Right cardiac atrium (tissue), 5 donors: ENCODE data around the gene QRFPR. TPM values are rescaled to one million over a fixed set of nuclear protein-coding genes. Genes with fewer than 3 reads are reported as not detected.
"Not testable (repeated sequence)": the region's sequence is repeated elsewhere in the genome, so short reads cannot be mapped to it uniquely, and the experiment has no call there.

Experiments
- ATAC-seq, 2 donors: fragments of 200-7000 bp; cut with Tn5 transposase; one replicate each; pipeline versions ENCODE4 v1.8.0 to v1.9.1; 2020; ENCODE audit warnings: moderate library complexity in 2 of 2, mild to moderate bottlenecking in 1 of 2
- DNase-seq, 3 donors: peaks; one replicate each; pipeline ENCODE4 v3.0.0-alpha.2; 2020
- H3K27ac ChIP-seq: one replicate; pipeline ENCODE4 v1.5.1; 2013; ENCODE audit warnings: mild to moderate bottlenecking, low read length, control low read depth, moderate library complexity
- H3K27me3 ChIP-seq: one replicate; pipeline ENCODE4 v1.6.1; 2013; ENCODE audit not compliant: control insufficient read depth, insufficient read depth
- H3K4me1 ChIP-seq: one replicate; pipeline ENCODE4 v1.6.1; 2013; ENCODE audit warnings: low read length; ENCODE audit not compliant: control insufficient read depth, insufficient read depth
- H3K4me3 ChIP-seq: one replicate; pipeline ENCODE4 v1.5.1; 2013; ENCODE audit warnings: low read length, control low read depth
- H3K9me3 ChIP-seq: one replicate; pipeline ENCODE4 v1.6.1; 2013; ENCODE audit warnings: low read length; ENCODE audit not compliant: control insufficient read depth
- WGBS: extraction: QIAGEN DNeasy Blood & Tissue Kit; methylation state at CpG from one replicate; pipeline ENCODE4 v1.1.7; 2013; 5-methylcytosine and 5-hydroxymethylcytosine counted together
- intact Hi-C, 4 donors: fragments of 100-400 bp; cut with DNase I; formaldehyde crosslinking; loops; one replicate each; pipeline versions ENCODE4 v1.11.0 to v1.14.0; 2022 to 2023
- polyA plus RNA-seq: library from polyadenylated mRNA; stranded (reverse); fragments of 200-250 nt; gene quantifications from one replicate; pipeline ENCODE4 v1.2.3, GENCODE V29; 2013
- total RNA-seq, 4 donors: library from RNA; stranded (reverse); fragmentation: NEBNext Ultra II Directional; extraction: Animal tissue kit (Norgen Biotek cat#: 25700); gene quantifications; one replicate each; pipeline ENCODE4 v1.2.1, GENCODE V29; 2021
- donor health status: healthy with polysubstance abuse.
- donor health status: DM: no; HTN: yes; CAD: no.
- donor health status: DM: no; HTN: no; CAD: no.
- donor health status: DM: no; HTN: yes; CAD: no; lungs with severe emphysema.
- donor health status: DM: yes; HTN: yes; CAD: no.

The QRFPR gene
- total and polyA plus RNA-seq, 5 donors = 0.48 to 1.7 (median 0.84) TPM

GRCh38 chr4:121340247-121340646 lies 40.6 kb downstream of the QRFPR start:
- intact Hi-C loops = no loop called here
- DNase-seq (no peak), ATAC-seq (no peak)
- H3K9me3 ChIP-seq = no peaks in the 10 kb centered on the region
- 83% methylated on average over 2 of the region's 2 CpGs for WGBS
- no peaks in the 10 kb centered on the region for H3K4me1 ChIP-seq
- no peaks in the 10 kb centered on the region for H3K27me3 ChIP-seq
- no peak overlapping the region for H3K27ac ChIP-seq
- no peak overlapping the region for H3K4me3 ChIP-seq

GRCh38 chr4:121339824-121340223 lies 41.0 kb downstream of the QRFPR start:
- no peaks in the 10 kb centered on the region for H3K27me3 ChIP-seq
- no peak overlapping the region for H3K4me3 ChIP-seq
- 13% methylated on average over 2 of the region's 2 CpGs for WGBS
- DNase-seq (no peak), ATAC-seq (no peak)
- H3K27ac ChIP-seq = no peak overlapping the region
- intact Hi-C loops = no loop called here
- no peaks in the 10 kb centered on the region for H3K9me3 ChIP-seq
- no peaks in the 10 kb centered on the region for H3K4me1 ChIP-seq

- H3K4me1 ChIP-seq = no peaks in the 10 kb centered on the region
- no peaks in the 10 kb centered on the region for H3K9me3 ChIP-seq
- DNase-seq = no peak
- no peak for ATAC-seq
- WGBS = 69% methylated on average over 2 of the region's 2 CpGs
- no peak overlapping the region for H3K27ac ChIP-seq
- no peaks in the 10 kb centered on the region for H3K27me3 ChIP-seq
- H3K4me3 ChIP-seq = no peak overlapping the region
- intact Hi-C loops = no loop called here
These were observed 41.5 kb downstream of the QRFPR start for GRCh38 chr4:121339307-121339706.

DNA sequence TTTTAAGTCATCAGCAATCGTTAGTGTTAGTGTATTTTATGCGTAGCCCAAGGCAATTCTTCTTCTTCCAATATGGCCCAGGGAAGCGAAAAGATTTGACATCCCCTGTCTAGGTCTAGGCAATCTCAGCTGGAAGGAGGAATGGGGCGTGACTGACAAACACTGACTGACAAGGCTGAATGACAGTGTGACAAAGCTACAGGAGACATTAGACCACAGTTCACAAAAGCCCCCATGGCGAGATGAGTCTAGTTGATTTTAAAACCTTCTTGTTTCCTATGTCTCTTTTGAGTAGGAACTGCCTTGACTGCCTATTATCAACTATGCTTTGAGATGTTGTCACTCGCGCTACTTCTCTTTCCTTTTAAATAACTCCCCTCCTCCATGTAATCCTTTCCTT lies 42.3 kb downstream of the QRFPR start:
- DNase-seq (no peak), ATAC-seq (no peak)
- no peak overlapping the region for H3K4me3 ChIP-seq
- H3K27me3 ChIP-seq = no peaks in the 10 kb centered on the region
- H3K27ac ChIP-seq = no peak overlapping the region
- H3K4me1 ChIP-seq = no peaks in the 10 kb centered on the region
- no peaks in the 10 kb centered on the region for H3K9me3 ChIP-seq
- intact Hi-C loops = no loop called here
- 85% methylated on average over 7 of the region's 7 CpGs for WGBS

GRCh38 chr4:121336706-121337105 lies 44.1 kb downstream of the QRFPR start:
- DNase-seq (no peak), ATAC-seq (no peak)
- WGBS = 98% methylated on average over 2 of the region's 2 CpGs
- no peaks in the 10 kb centered on the region for H3K4me1 ChIP-seq
- no peaks in the 10 kb centered on the region for H3K27me3 ChIP-seq
- intact Hi-C loops = no loop called here
- H3K9me3 ChIP-seq = no peaks in the 10 kb centered on the region
- H3K27ac ChIP-seq = no peak overlapping the region
- H3K4me3 ChIP-seq = no peak overlapping the region

- H3K9me3 ChIP-seq = no peaks in the 10 kb centered on the region
- intact Hi-C loops = no loop called here
- no peak for DNase-seq
- H3K27me3 ChIP-seq = no peaks in the 10 kb centered on the region
- H3K4me3 ChIP-seq = no peak overlapping the region
- ATAC-seq = no peak
- 80% methylated on average over 4 of the region's 4 CpGs for WGBS
- H3K4me1 ChIP-seq = no peaks in the 10 kb centered on the region
- no peak overlapping the region for H3K27ac ChIP-seq
These were observed 50.6 kb downstream of the QRFPR start for GRCh38 chr4:121330180-121330665.

DNA sequence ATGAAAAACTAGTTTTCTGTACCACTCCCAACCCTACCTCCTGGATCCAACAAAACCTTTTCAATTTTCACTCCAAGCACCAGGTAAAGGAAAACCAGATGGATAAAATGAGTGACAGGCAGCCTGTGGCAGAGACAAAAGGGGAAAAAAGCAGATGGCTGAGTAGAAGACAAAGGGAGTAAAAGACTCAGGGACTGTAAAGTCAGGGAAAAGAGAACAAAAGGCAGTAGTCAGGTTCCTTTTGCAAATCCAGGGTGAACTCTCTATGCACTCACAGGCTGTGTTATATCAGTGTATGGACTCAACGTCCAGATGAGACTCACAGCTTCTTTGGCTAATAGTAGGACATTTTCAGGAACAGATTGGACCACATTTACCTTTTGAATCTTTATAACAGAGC lies 54.2 kb downstream of the QRFPR start:
- intact Hi-C loops = no loop called here
- no peak overlapping the region for H3K4me3 ChIP-seq
- DNase-seq = no peak
- no peak for ATAC-seq
- H3K27ac ChIP-seq = no peak overlapping the region
- no peaks in the 10 kb centered on the region for H3K9me3 ChIP-seq
- no peaks in the 10 kb centered on the region for H3K27me3 ChIP-seq
- H3K4me1 ChIP-seq = no peaks in the 10 kb centered on the region
- WGBS = 25% methylated on average over 1 of the region's 1 CpG

DNA sequence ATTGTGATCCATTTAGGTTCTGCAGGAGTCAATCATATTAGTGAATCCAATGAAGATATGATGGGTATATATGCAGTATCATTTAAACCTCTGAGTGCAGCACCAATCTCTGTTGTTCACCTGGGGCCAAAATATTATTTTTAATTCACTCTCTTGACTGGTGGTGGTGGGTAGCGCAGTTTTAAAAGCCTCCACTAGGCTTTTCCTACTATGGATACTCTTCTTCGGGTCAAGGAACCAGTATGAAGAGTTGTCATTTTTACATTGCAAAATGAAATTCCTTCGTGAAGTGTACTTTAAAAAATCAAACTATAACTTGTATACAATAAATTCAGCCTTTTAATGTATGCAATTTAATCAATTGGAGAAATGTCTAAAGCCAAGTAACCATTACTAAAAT lies 56.5 kb downstream of the QRFPR start:
- intact Hi-C loops = no loop called here

DNA sequence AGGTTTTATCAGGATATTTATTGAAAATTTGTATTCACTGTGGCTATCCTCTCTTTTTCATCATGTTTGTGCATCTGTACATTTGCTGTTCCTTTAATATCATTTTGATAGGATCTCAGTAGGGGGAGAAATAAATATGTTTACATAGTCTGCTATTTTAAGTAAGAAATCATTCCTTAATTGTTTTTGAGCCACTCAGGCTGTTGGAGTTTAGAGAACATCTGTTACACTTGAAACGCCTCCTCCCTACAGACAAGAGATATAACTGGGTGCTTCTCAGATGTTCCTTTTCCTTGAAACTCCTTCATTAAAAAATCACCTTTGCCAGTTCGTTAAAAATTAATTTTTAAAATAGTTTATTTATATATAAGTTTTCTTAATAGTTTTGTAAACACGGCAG lies 59.4 kb downstream of the QRFPR start:
- 41% methylated on average over 3 of the region's 3 CpGs for WGBS
- DNase-seq (no peak), ATAC-seq (no peak)
- no peaks in the 10 kb centered on the region for H3K9me3 ChIP-seq
- H3K27ac ChIP-seq = no peak overlapping the region
- H3K27me3 ChIP-seq = no peaks in the 10 kb centered on the region
- intact Hi-C loops = no loop called here
- no peak overlapping the region for H3K4me3 ChIP-seq
- H3K4me1 ChIP-seq = no peaks in the 10 kb centered on the region

More for the DNA sequence above, 56.5 kb downstream of the QRFPR start:
- no peak for DNase-seq
- no peak overlapping the region for H3K27ac ChIP-seq
- no peaks in the 10 kb centered on the region for H3K27me3 ChIP-seq
- H3K4me3 ChIP-seq = no peak overlapping the region
- no peaks in the 10 kb centered on the region for H3K4me1 ChIP-seq
- 90% methylated on average over 3 of the region's 3 CpGs for WGBS
- no peak for ATAC-seq
- no peaks in the 10 kb centered on the region for H3K9me3 ChIP-seq

GRCh38 chr4:121316091-121316490 lies 64.7 kb downstream of the QRFPR start:
- 89% methylated on average over 2 of the region's 2 CpGs for WGBS
- H3K4me3 ChIP-seq = no peak overlapping the region
- H3K9me3 ChIP-seq = no peaks in the 10 kb centered on the region
- intact Hi-C loops = no loop called here
- no peak for ATAC-seq
- H3K4me1 ChIP-seq = no peaks in the 10 kb centered on the region
- no peak for DNase-seq
- H3K27ac ChIP-seq = no peak overlapping the region
- no peaks in the 10 kb centered on the region for H3K27me3 ChIP-seq

DNA sequence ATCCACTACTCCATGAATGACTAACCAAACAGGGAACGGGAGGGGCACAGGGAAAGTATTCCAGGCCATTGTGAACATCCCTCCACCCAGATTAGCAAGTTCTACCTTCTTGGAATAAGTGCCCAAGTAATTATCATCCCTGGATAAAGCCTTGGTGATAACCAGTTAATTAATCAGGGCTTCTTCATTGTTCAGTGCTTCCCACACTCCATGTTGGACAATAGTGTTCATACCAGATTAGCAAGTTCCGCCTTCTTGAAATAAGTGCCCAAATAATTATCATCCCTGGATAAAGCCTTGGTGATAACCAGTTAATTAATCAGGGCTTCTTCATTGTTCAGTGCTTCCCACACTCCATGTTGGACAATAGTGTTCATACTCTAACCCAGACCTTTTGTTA lies 67.4 kb downstream of the QRFPR start:
- H3K27ac ChIP-seq, H3K4me1 ChIP-seq, intact Hi-C loops, H3K27me3 ChIP-seq, H3K4me3 ChIP-seq, ATAC-seq, H3K9me3 ChIP-seq, DNase-seq: not testable (repeated sequence)
- 64% methylated on average over 2 of the region's 2 CpGs for WGBS

GRCh38 chr4:121308828-121309227 lies 72.0 kb downstream of the QRFPR start:
- Histone ChIP-seq H3K27ac (no peak overlapping the region), H3K27me3 (no peaks in the 10 kb centered on the region), H3K4me1 (no peaks in the 10 kb centered on the region), H3K4me3 (no peak overlapping the region), H3K9me3 (no peaks in the 10 kb centered on the region)
- intact Hi-C loops = no loop called here
- ATAC-seq (no peak), DNase-seq (no peak)
- WGBS = 66% methylated on average over 7 of the region's 7 CpGs
